H9 (cell line): ENCODE data around the gene NIT2. TPM values are rescaled to one million over a fixed set of nuclear protein-coding genes. Genes with fewer than 3 reads are reported as not detected.

Experiments used
- DNase-seq: peaks from one replicate; pipeline ENCODE4 v3.0.0-alpha.2; 2017
- H2AFZ ChIP-seq: one replicate; pipeline ENCODE4 v1.6.1; 2013; ENCODE audit warnings: mild to moderate bottlenecking, low read length, control low read depth, moderate library complexity
- H2AK5ac ChIP-seq: 2 replicates; pipeline ENCODE4 v1.6.1; 2013; ENCODE audit warnings: low read length, control low read depth, mixed read lengths; ENCODE audit not compliant: insufficient read length
- H2BK120ac ChIP-seq: one replicate; pipeline ENCODE4 v1.6.1; 2013; ENCODE audit warnings: low read depth, mild to moderate bottlenecking, low read length, control low read depth, inconsistent platforms; ENCODE audit not compliant: poor library complexity, severe bottlenecking
- H2BK12ac ChIP-seq: 2 replicates; pipeline ENCODE4 v1.6.1; 2013; ENCODE audit warnings: low read length, control low read depth, mixed read lengths, low read depth; ENCODE audit not compliant: insufficient read length
- H2BK15ac ChIP-seq: 2 replicates; pipeline ENCODE4 v1.6.1; 2013; ENCODE audit warnings: low read depth, low read length, control low read depth
- H2BK20ac ChIP-seq: one replicate; pipeline ENCODE4 v1.6.1; 2013; ENCODE audit warnings: low read depth, mild to moderate bottlenecking, low read length, control low read depth, inconsistent platforms; ENCODE audit not compliant: poor library complexity, severe bottlenecking
- H2BK5ac ChIP-seq: 2 replicates; pipeline ENCODE4 v1.6.1; 2013; ENCODE audit warnings: low read length, control low read depth, mixed read lengths; ENCODE audit not compliant: insufficient read length
- H3K14ac ChIP-seq: 2 replicates; pipeline ENCODE4 v1.6.1; 2013; ENCODE audit warnings: low read length, control low read depth; ENCODE audit not compliant: insufficient read depth
- H3K18ac ChIP-seq: 2 replicates; pipeline ENCODE4 v1.6.1; 2013; ENCODE audit warnings: low read depth, mild to moderate bottlenecking, mixed read lengths, low read length, control low read depth; ENCODE audit not compliant: insufficient read length
- H3K23ac ChIP-seq: 2 replicates; pipeline ENCODE4 v1.6.1; 2013; ENCODE audit warnings: low read length, control low read depth, mixed read lengths, low read depth; ENCODE audit not compliant: insufficient read length
- H3K23me2 ChIP-seq: 2 replicates; pipeline ENCODE4 v1.6.1; 2013; ENCODE audit warnings: low read depth, mild to moderate bottlenecking, mixed read lengths, low read length, control low read depth; ENCODE audit not compliant: insufficient read length, poor library complexity, severe bottlenecking
- H3K27ac ChIP-seq: 2 replicates; pipeline ENCODE4 v1.5.1; 2013; ENCODE audit warnings: low read length, control low read depth, mixed read lengths, low read depth; ENCODE audit not compliant: insufficient read length
- H3K27me3 ChIP-seq: 2 replicates; pipeline ENCODE4 v1.6.1; 2013; ENCODE audit warnings: low read length, control low read depth, inconsistent platforms; ENCODE audit not compliant: insufficient read depth
- H3K4ac ChIP-seq: 2 replicates; pipeline ENCODE4 v1.6.1; 2013; ENCODE audit warnings: low read depth, mild to moderate bottlenecking, control low read depth, inconsistent platforms, low read length, moderate library complexity
- H3K4me1 ChIP-seq: 2 replicates; pipeline ENCODE4 v1.6.1; 2013; ENCODE audit warnings: low read length, control low read depth, inconsistent platforms; ENCODE audit not compliant: insufficient read depth
- H3K4me2 ChIP-seq: 2 replicates; pipeline ENCODE4 v1.6.1; 2013; ENCODE audit warnings: low read length, control low read depth, mixed read lengths; ENCODE audit not compliant: insufficient read length, insufficient read depth
- H3K56ac ChIP-seq: 2 replicates; pipeline ENCODE4 v1.6.1; 2013; ENCODE audit warnings: low read depth, mild to moderate bottlenecking, mixed read lengths, low read length, control low read depth; ENCODE audit not compliant: insufficient read length
- H3K79me1 ChIP-seq: 2 replicates; pipeline ENCODE4 v1.6.1; 2013; ENCODE audit warnings: low read depth, mild to moderate bottlenecking, moderate library complexity, low read length, control low read depth, inconsistent platforms; ENCODE audit not compliant: insufficient read depth, poor library complexity, severe bottlenecking
- H3K79me2 ChIP-seq: 2 replicates; pipeline ENCODE4 v1.6.1; 2013; ENCODE audit warnings: low read length, control low read depth, inconsistent platforms; ENCODE audit not compliant: insufficient read depth
- H3K9ac ChIP-seq: 2 replicates; pipeline ENCODE4 v1.6.1; 2013; ENCODE audit warnings: low read length, control low read depth, mixed read lengths; ENCODE audit not compliant: insufficient read length; ENCODE audit errors: extremely low read depth
- H3K9me3 ChIP-seq: one replicate; pipeline ENCODE4 v1.6.1; 2013; ENCODE audit warnings: low read depth, low read length, inconsistent platforms; ENCODE audit not compliant: control insufficient read depth
- H3T11ph ChIP-seq: one replicate; pipeline ENCODE4 v1.6.1; 2013; ENCODE audit warnings: mild to moderate bottlenecking, low read length, control low read depth, inconsistent platforms
- H4K20me1 ChIP-seq: one replicate; pipeline ENCODE4 v1.6.1; 2013; ENCODE audit not compliant: control insufficient read depth, insufficient read length, insufficient read depth
- H4K5ac ChIP-seq: 2 replicates; pipeline ENCODE4 v1.6.1; 2013; ENCODE audit warnings: low read depth, mild to moderate bottlenecking, mixed read lengths, low read length, control low read depth; ENCODE audit not compliant: insufficient read length
- H4K8ac ChIP-seq: replicated peaks from 2 replicates; pipeline ENCODE4 v1.6.1; 2013; ENCODE audit warnings: low read length, control low read depth, mixed read lengths, low read depth; ENCODE audit not compliant: insufficient read length
- H4K91ac ChIP-seq: 2 replicates; pipeline ENCODE4 v1.6.1; 2013; ENCODE audit warnings: low read depth, mild to moderate bottlenecking, moderate library complexity, mixed read lengths, low read length, control low read depth; ENCODE audit not compliant: insufficient read length
- H3K27ac Mint-ChIP-seq, 3 experiments: 2 replicates in 2 of 3; 3 replicates in 1 of 3; pipeline ENCODE4 v1.8.0; 2020 to 2021; ENCODE audit warnings: mixed read lengths in 3 of 3, mild to moderate bottlenecking in 1 of 3, moderate library complexity in 1 of 3
- H3K27me3 Mint-ChIP-seq: 2 replicates; pipeline ENCODE4 v1.8.0; 2021; ENCODE audit warnings: low read depth, mild to moderate bottlenecking, moderate library complexity, mixed read lengths
- H3K36me3 Mint-ChIP-seq, 3 experiments: 2 replicates in 2 of 3; 3 replicates in 1 of 3; pipeline ENCODE4 v1.8.0; 2020 to 2021; ENCODE audit warnings: low read depth in 3 of 3, mixed read lengths in 3 of 3; ENCODE audit not compliant: insufficient read depth in 1 of 3
- H3K4me1 Mint-ChIP-seq, 2 experiments: 2 replicates each; pipeline ENCODE4 v1.8.0; 2020; ENCODE audit warnings: mixed read lengths in 2 of 2
- H3K4me3 Mint-ChIP-seq, 2 experiments: 2 replicates in 1 of 2; 3 replicates in 1 of 2; pipeline ENCODE4 v1.8.0; 2020 to 2021; ENCODE audit warnings: mild to moderate bottlenecking in 2 of 2, mixed read lengths in 2 of 2, moderate library complexity in 1 of 2
- H3K9me3 Mint-ChIP-seq, 2 experiments: 2 replicates in 1 of 2; 3 replicates in 1 of 2; pipeline ENCODE4 v1.8.0; 2020; ENCODE audit warnings: mild to moderate bottlenecking in 2 of 2, mixed read lengths in 2 of 2, moderate library complexity in 1 of 2
- CTCF ChIP-seq: fragments of 200-600 bp; sonication (generic); conservative IDR thresholded peaks from 3 replicates; pipeline ENCODE4 v1.8.0; 2021; ENCODE audit warnings: antibody characterized with exemption, mild to moderate bottlenecking
- WGBS: extraction: QIAGEN DNeasy Blood & Tissue Kit; methylation state at CpG from one replicate; pipeline ENCODE4 v1.1.7; 2013; ENCODE audit warnings: missing lambda C conversion rate, low lambda C conversion rate, mixed read lengths; ENCODE audit not compliant: insufficient read length; ENCODE audit errors: extremely low coverage; 5-methylcytosine and 5-hydroxymethylcytosine counted together
- total RNA-seq: library from RNA; stranded (reverse); gene quantifications from 2 replicates; pipeline ENCODE4 v1.2.1, GENCODE V29; 2021

NIT2 gene
- total RNA-seq, 1 experiment from 2014 or later: 26.6 TPM

GRCh38 chr3:100370756-100371155, 36.2 kb downstream of the NIT2 start:
- Histone ChIP-seq H2AK5ac (no peak overlapping the region), H3K9me3 (no peaks in the 10 kb centered on the region), H3K23me2 (no peaks in the 10 kb centered on the region), H3K23ac (no peak overlapping the region), H3K18ac (no peak overlapping the region), H3K27me3 (no peaks in the 10 kb centered on the region), H2BK5ac (no peak overlapping the region), H3K79me2 (no peaks in the 10 kb centered on the region), H3K4me1 (no peaks in the 10 kb centered on the region), H3K4ac (no peak overlapping the region), H2BK12ac (no peak overlapping the region), H3T11ph (no peak overlapping the region), H3K14ac (no peak overlapping the region), H2BK20ac (no peak overlapping the region), H4K8ac (no peak overlapping the region), H2BK15ac (no peak overlapping the region), H3K56ac (no peak overlapping the region), H2AFZ (no peak overlapping the region), H3K4me2 (no peak overlapping the region), H3K9ac (no peak overlapping the region), H4K5ac (no peak overlapping the region), H4K91ac (no peak overlapping the region), H2BK120ac (no peak overlapping the region), H4K20me1 (no peaks in the 10 kb centered on the region), H3K27ac (no peak overlapping the region), H3K79me1 (no peaks in the 10 kb centered on the region)
- Mint-ChIP-seq H3K4me1 (peaks cover 0 to 6% of the 10 kb centered on the region in 2 experiments; a peak in 1 of 4 replicates), H3K27me3 (no peaks in the 10 kb centered on the region), H3K4me3 (no peak overlapping the region), H3K9me3 (no peaks in the 10 kb centered on the region), H3K27ac (no peak overlapping the region; a peak in 1 of 7 replicates), H3K36me3 (peaks cover 12 to 65% (median 35%) of the 10 kb centered on the region in 3 experiments; a peak in 6 of 7 replicates)
- WGBS: no CpG with 5 or more reads among the region's 1 CpG
- TF ChIP-seq CTCF: no peak
- no peak for DNase-seq
